GM12878 (cell line): Measurements from ENCODE around the gene VEGFA. TPM values are rescaled to one million over a fixed set of nuclear protein-coding genes. Genes with fewer than 3 reads are reported as not detected.
A peak's percentile ranks its signal among the peaks of the same experiment; 100 is the strongest.

Experiments
- BACH1 ChIP-seq: fragments of 450-650 bp; IDR thresholded peaks from 2 replicates; pipeline ENCODE4 v1.6.1; 2017; ENCODE audit warnings: mild to moderate bottlenecking, borderline replicate concordance
- BCL3 ChIP-seq: IDR thresholded peaks from 2 replicates; pipeline ENCODE4 v1.6.1; 2011; ENCODE audit warnings: borderline replicate concordance, low read depth, mild to moderate bottlenecking, moderate library complexity, low read length; ENCODE audit not compliant: insufficient read depth, poor library complexity, severe bottlenecking
- E2F8 ChIP-seq: fragments of 450-650 bp; IDR thresholded peaks from 2 replicates; pipeline ENCODE4 v1.6.1; 2018; ENCODE audit warnings: mild to moderate bottlenecking, low read depth, moderate library complexity; ENCODE audit not compliant: partially characterized antibody
- EP300 ChIP-seq, 2 experiments: fragments of 150-350 bp in 1 of 2; IDR thresholded peaks; 2 replicates each; pipeline ENCODE4 v1.6.1; 2011 to 2012; ENCODE audit warnings: low read depth in 2 of 2, low read length in 2 of 2, borderline replicate concordance in 1 of 2, improper control_type of control experiment in 1 of 2, inconsistent platforms in 1 of 2; ENCODE audit not compliant: control insufficient read depth in 1 of 2
- GABPA ChIP-seq: IDR thresholded peaks from 2 replicates; pipeline ENCODE4 v1.6.1; 2014; ENCODE audit warnings: antibody characterized with exemption, low read depth, mild to moderate bottlenecking, inconsistent platforms
- MYB ChIP-seq: fragments of 150-350 bp; IDR thresholded peaks from 2 replicates; pipeline ENCODE4 v1.6.1; 2014; ENCODE audit warnings: mild to moderate bottlenecking, low read depth, low read length, borderline replicate concordance
- NR2C1 ChIP-seq: fragments of 450-650 bp; IDR thresholded peaks from 2 replicates; pipeline ENCODE4 v1.6.1; 2017; ENCODE audit warnings: antibody characterized with exemption, mild to moderate bottlenecking, moderate library complexity
- PAX8 ChIP-seq: fragments of 450-650 bp; IDR thresholded peaks from 2 replicates; pipeline ENCODE4 v1.6.1; 2017; ENCODE audit warnings: mild to moderate bottlenecking, moderate library complexity
- POLR2AphosphoS2 ChIP-seq: IDR thresholded peaks from 2 replicates; pipeline ENCODE4 v1.6.1; 2011; ENCODE audit warnings: low read depth, mild to moderate bottlenecking, low read length, improper control_type of control experiment, moderate library complexity
- SIX5 ChIP-seq: IDR thresholded peaks from 2 replicates; pipeline ENCODE4 v1.6.1; 2011; ENCODE audit warnings: mild to moderate bottlenecking, low read depth, low read length, moderate library complexity; ENCODE audit not compliant: severe bottlenecking
- SKIL ChIP-seq: fragments of 450-650 bp; IDR thresholded peaks from 2 replicates; pipeline ENCODE4 v1.6.1; 2017; ENCODE audit warnings: mild to moderate bottlenecking, low read depth, inconsistent platforms; ENCODE audit not compliant: poor library complexity, severe bottlenecking
- SMC3 ChIP-seq: IDR thresholded peaks from 2 replicates; pipeline ENCODE4 v1.6.1; 2011; ENCODE audit warnings: low read length, improper control_type of control experiment, borderline replicate concordance
- SP1 ChIP-seq: IDR thresholded peaks from one replicate; pipeline ENCODE4 v1.6.1; 2011; ENCODE audit warnings: low read depth, low read length
- USF2 ChIP-seq: IDR thresholded peaks from 2 replicates; pipeline ENCODE4 v1.6.1; 2011; ENCODE audit warnings: low read depth, low read length, improper control_type of control experiment, borderline replicate concordance
- ZNF687 ChIP-seq: fragments of 450-650 bp; IDR thresholded peaks from 2 replicates; pipeline ENCODE4 v1.6.1; 2017; ENCODE audit warnings: mild to moderate bottlenecking, moderate library complexity
- ZZZ3 ChIP-seq: IDR thresholded peaks from 2 replicates; pipeline ENCODE4 v1.6.1; 2011; ENCODE audit warnings: low read depth; ENCODE audit not compliant: control insufficient read depth, insufficient read length
- polyA plus RNA-seq, 11 experiments: library from polyadenylated mRNA; depleted of rRNA in 4 of 11; unstranded in 6 of 11; stranded (reverse) in 5 of 11; fragments of >200 nt; fragmentation: Nextera tagmentation in 4 of 11; fragmentation: Illumina TruSeq in 1 of 11; extraction: Ambion mirVana in 4 of 11; extraction: Trizol in 1 of 11; gene quantifications; 1 replicate in 1 of 11; 2 replicates in 10 of 11; pipeline versions ENCODE4 v1.2.1 to v1.2.3, GENCODE V29; 2011 to 2016; ENCODE audit warnings: inconsistent platforms in 2 of 11, missing spikeins in 2 of 11, low read depth in 1 of 11
- total RNA-seq, 4 experiments: library from RNA; depleted of rRNA in 3 of 4; stranded (reverse); fragments of >200 nt in 3 of 4; fragmentation: Illumina TruSeq in 1 of 4; extraction: Trizol in 1 of 4; gene quantifications; 2 replicates each; pipeline versions ENCODE4 v1.2.1 to v1.2.3, GENCODE V29; 2013 to 2021

Gene VEGFA
- total and polyA plus RNA-seq, 10 of the 15 experiments (the other 5 are each of a cell fraction or from before 2014, with no cell fraction given): 0.96 to 140 (median 16.9) TPM

- TF ChIP-seq EP300 (IDR thresholded peaks at IDR 0.05; ENCODE audit: borderline replicate concordance in 1 of 2, control insufficient read depth in 1 of 2, low read depth in 2 of 2, low read length in 2 of 2): no peak
- TF ChIP-seq USF2: no peak
- no peak for TF ChIP-seq PAX8
- TF ChIP-seq NR2C1: no peak
- TF ChIP-seq BACH1: 0 out of 2 replicates have a peak, but pooled peaks have one; percentile 12
- no peak for TF ChIP-seq E2F8
- TF ChIP-seq MYB: no peak
- no peak for TF ChIP-seq POLR2AphosphoS2
- TF ChIP-seq GABPA: no peak
- peak; percentile 83 for TF ChIP-seq SMC3
- TF ChIP-seq SP1: no peak
- no peak for TF ChIP-seq BCL3
- no peak for TF ChIP-seq ZNF687
- no peak for TF ChIP-seq SKIL
- TF ChIP-seq SIX5: no peak
- TF ChIP-seq ZZZ3: no peak
These were observed 4.9 kb downstream of the VEGFA start (continued) for GRCh38 chr6:43774776-43775534.
